GM12891 (cell line): ENCODE measurements around the gene APH1A.

Source experiments
- DNase-seq: peaks from one replicate; pipeline ENCODE4 v3.0.0; 2011; ENCODE audit warnings: low spot score; ENCODE audit not compliant: insufficient read length
- FAIRE-seq: peaks from 2 replicates; lab custom pipeline; 2011; peaks lifted over from hg19 to GRCh38; lab: Jason Lieb, UNC
- PAX5 ChIP-seq: IDR thresholded peaks from 2 replicates; pipeline ENCODE4 v1.6.1; 2011; ENCODE audit warnings: low read length, moderate library complexity, mild to moderate bottlenecking; ENCODE audit not compliant: insufficient read depth, severe bottlenecking
- POLR2A ChIP-seq: IDR thresholded peaks from 2 replicates; pipeline ENCODE4 v1.6.1; 2011; ENCODE audit warnings: low read depth, low read length, control low read depth
- POLR2AphosphoS5 ChIP-seq: IDR thresholded peaks from 2 replicates; pipeline ENCODE4 v1.6.1; 2011; ENCODE audit warnings: low read depth, low read length, control low read depth
- POU2F2 ChIP-seq: IDR thresholded peaks from 2 replicates; pipeline ENCODE4 v1.6.1; 2011; ENCODE audit warnings: low read depth, mild to moderate bottlenecking, control low read depth, low read length, moderate library complexity
- SPI1 ChIP-seq: IDR thresholded peaks from 2 replicates; pipeline ENCODE4 v1.6.1; 2011; ENCODE audit warnings: low read depth, low read length, control low read depth
- TAF1 ChIP-seq: IDR thresholded peaks from 2 replicates; pipeline ENCODE4 v1.6.1; 2011; ENCODE audit warnings: low read depth, low read length, control low read depth

APH1A gene

GRCh38 chr1:150293433-150294253 is 24.8 kb upstream of the APH1A start, which contains the start of gene MRPS21:
Gene MRPS21, plus strand, starts transcription at chr1:150293861. Its CDS starts 506 bp downstream, at chr1:150294367.
- no peak for TF ChIP-seq SPI1
- TF ChIP-seq PAX5, result no peak
- peak; percentile 89 for TF ChIP-seq TAF1
- peak; percentile 66 for TF ChIP-seq POU2F2
- TF ChIP-seq POLR2AphosphoS5, result peak; percentile 98
- peak; percentile 97 for TF ChIP-seq POLR2A
- FAIRE-seq (peak; percentile 98), DNase-seq (peak; percentile 82)

GRCh38 chr1:150288822-150289221 is 20.0 kb upstream of the APH1A start:
- DNase-seq, result no peak
- FAIRE-seq, result no peak
- TF ChIP-seq POU2F2, result no peak

- FAIRE-seq (no peak), DNase-seq (no peak)
- TF ChIP-seq TAF1 (no peak), POLR2A (no peak), PAX5 (no peak), POU2F2 (no peak), SPI1 (no peak), POLR2AphosphoS5 (no peak)
Measured at GRCh38 chr1:150288382-150288781, 19.6 kb upstream of the APH1A start.

- no peak for FAIRE-seq
- DNase-seq, result no peak
- TF ChIP-seq POLR2A (no peak), POU2F2 (no peak), TAF1 (no peak), SPI1 (no peak), PAX5 (no peak), POLR2AphosphoS5 (no peak)
Measured at GRCh38 chr1:150283260-150283659, 14.4 kb upstream of the APH1A start.

GRCh38 chr1:150282558-150282958 is 13.7 kb upstream of the APH1A start:
- DNase-seq, result no peak
- no peak for FAIRE-seq

GRCh38 chr1:150281758-150282557 is 13.1 kb upstream of the APH1A start, which contains the start of gene CIART:
Gene CIART, plus strand, starts transcription at chr1:150282554. Its CDS starts 714 bp downstream, at chr1:150283268.
- FAIRE-seq, result peak; percentile 95
- TF ChIP-seq PAX5 (no peak), POU2F2 (no peak), POLR2A (no peak), SPI1 (no peak), POLR2AphosphoS5 (no peak), TAF1 (no peak)
- peak; percentile 43 for DNase-seq

More at GRCh38 chr1:150282558-150282958, 13.7 kb upstream of the APH1A start:
- TF ChIP-seq POLR2A (no peak), TAF1 (no peak), POU2F2 (no peak), SPI1 (no peak), PAX5 (no peak), POLR2AphosphoS5 (no peak)

GRCh38 chr1:150281221-150281757 is 12.5 kb upstream of the APH1A start:
- DNase-seq, result no peak
- FAIRE-seq, result no peak
- TF ChIP-seq SPI1 (no peak), PAX5 (no peak), TAF1 (no peak), POLR2A (no peak), POU2F2 (no peak; the same call in 1 of the 2 replicates), POLR2AphosphoS5 (no peak)

GRCh38 chr1:150280138-150280707 is 11.4 kb upstream of the APH1A start:
- TF ChIP-seq TAF1 (no peak), PAX5 (no peak), SPI1 (no peak), POU2F2 (no peak), POLR2AphosphoS5 (no peak), POLR2A (no peak)
- FAIRE-seq (no peak), DNase-seq (no peak)

- TF ChIP-seq POLR2AphosphoS5 (no peak), TAF1 (no peak), POU2F2 (no peak), SPI1 (no peak), POLR2A (no peak), PAX5 (no peak)
- FAIRE-seq, result no peak
- no peak for DNase-seq
Measured at GRCh38 chr1:150273311-150273710, 4.5 kb upstream of the APH1A start.
